LNCaP clone FGC (cell line): ENCODE results near the gene SLC43A1.

Experiments used
- DNase-seq: peaks from one replicate; pipeline ENCODE4 v3.0.0-alpha.2; 2011; ENCODE audit warnings: low read depth
- H3K4me3 ChIP-seq: 2 replicates; pipeline ENCODE4 v1.5.1; 2011; ENCODE audit warnings: mild to moderate bottlenecking, low read depth, low read length, control low read depth
- TF ChIP-seq, protein P1 (sequence below): IDR thresholded peaks from 2 replicates; pipeline ENCODE4 v1.5.1; 2012; ENCODE audit warnings: mild to moderate bottlenecking; ENCODE audit not compliant: control insufficient read depth, insufficient read depth; ENCODE audit errors: extremely low read depth

The SLC43A1 gene

DNA sequence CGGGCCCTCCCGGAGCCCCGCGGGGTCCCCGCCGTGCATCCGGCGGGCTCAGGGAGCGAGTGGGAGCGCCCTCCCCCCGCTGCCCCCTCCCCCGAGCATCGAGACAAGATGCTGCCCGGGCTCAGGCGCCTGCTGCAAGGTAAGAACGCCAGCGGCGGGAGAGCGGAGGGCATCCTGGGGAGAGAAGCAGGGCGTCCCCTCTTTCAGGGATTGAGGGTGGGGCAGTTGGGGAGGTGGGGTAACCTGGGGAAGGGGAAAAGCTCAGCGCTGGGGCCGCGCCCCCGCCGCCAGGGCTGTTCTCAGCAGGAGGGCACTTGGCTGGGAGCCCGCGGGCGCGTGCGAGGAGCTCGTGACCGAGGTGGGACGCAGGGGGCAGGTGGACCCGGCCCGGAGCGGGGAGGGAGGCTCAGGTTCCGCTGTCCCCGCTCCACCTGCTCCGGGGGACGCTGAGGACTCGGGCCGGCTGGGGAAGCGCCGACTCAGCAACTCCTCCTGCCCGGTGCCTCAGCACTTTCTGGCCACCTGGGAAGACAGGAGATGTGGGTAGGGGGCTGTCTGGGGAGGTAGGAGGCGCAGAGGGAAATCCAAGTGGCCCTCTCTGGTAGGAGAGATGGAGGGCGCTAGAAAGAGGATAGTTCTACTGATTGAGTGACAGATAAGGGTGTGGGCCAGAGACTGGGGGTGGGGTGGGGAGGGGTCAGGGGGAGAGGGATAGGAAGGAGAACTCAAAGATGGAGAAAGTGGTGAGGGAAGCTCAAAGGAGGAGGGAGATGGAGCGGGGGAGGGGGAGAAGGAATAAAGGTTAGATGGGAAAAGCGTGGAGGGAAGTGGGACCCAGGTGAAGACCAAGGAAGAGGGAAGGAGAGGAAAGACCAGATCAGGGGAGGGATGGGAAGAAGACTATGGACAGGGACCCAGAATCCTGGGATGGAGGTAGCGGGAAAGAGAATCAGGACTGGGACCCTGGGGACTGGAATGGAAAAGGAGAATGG is 54.4 kb downstream of the SLC43A1 start:
- DNase-seq, result no peak
- H3K4me3 ChIP-seq, result peak overlapping the region; percentile 70
- TF ChIP-seq, protein P1, sequence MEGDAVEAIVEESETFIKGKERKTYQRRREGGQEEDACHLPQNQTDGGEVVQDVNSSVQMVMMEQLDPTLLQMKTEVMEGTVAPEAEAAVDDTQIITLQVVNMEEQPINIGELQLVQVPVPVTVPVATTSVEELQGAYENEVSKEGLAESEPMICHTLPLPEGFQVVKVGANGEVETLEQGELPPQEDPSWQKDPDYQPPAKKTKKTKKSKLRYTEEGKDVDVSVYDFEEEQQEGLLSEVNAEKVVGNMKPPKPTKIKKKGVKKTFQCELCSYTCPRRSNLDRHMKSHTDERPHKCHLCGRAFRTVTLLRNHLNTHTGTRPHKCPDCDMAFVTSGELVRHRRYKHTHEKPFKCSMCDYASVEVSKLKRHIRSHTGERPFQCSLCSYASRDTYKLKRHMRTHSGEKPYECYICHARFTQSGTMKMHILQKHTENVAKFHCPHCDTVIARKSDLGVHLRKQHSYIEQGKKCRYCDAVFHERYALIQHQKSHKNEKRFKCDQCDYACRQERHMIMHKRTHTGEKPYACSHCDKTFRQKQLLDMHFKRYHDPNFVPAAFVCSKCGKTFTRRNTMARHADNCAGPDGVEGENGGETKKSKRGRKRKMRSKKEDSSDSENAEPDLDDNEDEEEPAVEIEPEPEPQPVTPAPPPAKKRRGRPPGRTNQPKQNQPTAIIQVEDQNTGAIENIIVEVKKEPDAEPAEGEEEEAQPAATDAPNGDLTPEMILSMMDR, result no peak

DNA sequence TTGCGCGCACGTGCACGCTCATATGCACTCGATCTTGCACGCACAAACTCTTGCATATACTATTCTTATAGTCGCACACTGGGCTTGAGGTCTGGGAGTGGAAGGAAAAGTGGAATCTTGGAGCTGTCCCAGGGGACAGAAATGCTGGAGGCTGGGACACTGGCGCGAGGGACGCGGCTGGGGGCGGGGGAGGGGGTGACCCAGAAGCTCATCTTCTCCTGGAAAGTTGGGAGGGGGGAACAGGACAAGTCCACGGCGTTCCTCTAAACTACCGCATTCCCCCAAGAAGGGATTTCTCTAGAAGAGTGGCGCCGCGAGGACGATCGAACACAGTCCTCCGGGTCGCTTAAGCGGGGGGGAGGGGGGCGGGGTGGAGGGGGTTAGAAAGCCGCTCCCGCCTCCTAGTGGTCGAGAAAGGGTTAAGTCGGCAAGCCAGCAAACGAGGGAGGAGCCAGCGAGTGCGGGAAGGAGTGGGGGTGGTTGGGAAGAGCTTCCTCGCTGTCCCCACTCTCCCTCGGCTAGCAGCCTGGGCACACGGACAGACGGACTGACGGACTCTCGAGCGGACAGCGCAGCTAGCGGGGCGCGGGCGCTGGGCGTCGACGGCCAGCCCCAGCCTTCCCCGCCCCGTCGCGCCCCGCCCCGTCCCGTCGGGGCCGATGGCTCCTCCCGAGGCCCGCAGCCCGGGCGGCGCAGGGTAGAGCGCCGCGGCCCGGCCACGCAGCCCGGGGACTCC is 55.3 kb downstream of the SLC43A1 start, which contains the start of gene RTN4RL2:
Gene RTN4RL2 (plus strand): TSS at position 507 of the 736 bp plus-strand sequence. CDS start 338 bp downstream, outside the sequence.
- DNase-seq, result no peak

DNA sequence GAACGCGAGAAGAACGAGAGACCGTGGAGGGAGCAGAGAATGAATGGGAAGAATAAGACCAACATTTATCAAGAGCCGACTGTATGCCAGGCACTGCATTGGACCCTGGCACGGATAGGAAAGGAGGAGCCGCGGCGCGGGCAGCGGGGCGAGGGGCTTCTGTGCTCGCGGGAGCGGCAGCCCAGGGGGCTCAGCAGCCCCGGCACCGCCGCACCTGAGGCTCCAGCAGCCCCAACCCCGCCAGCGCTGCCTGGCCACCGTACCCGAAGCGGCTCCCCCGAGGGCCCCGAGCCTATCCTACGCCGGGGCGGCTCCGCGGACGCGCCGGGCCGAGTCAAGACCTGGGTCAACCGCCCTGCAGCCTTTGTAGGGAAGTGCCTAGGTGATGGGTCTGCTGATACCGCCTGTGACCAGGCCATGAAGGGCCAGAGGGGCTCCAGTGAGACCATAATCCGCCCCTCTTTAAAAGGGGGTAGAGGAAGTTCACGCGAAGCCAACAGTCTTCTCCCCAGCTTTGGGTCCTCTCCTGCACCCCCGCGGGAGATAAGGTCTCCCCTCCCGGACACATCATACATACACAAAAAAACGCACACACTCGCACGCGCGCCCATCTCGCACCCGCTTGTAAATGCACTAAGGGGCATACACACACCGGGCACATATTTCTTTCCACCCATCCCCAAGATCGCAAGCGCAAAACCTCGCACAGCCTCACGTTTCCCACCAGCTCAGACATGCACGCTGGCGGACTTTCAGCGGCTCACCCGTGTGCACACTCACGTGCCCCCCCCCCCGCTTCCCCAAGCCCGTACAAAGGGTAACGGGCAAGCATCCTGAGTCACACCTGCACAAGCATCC is 56.1 kb downstream of the SLC43A1 start:
- H3K4me3 ChIP-seq, result peak overlapping the region; percentile 70
- DNase-seq, result no peak
- TF ChIP-seq, protein P1, result no peak

More for the DNA sequence above, 55.3 kb downstream of the SLC43A1 start, which contains the start of gene RTN4RL2:
- peak within 1 kb of the TSS; percentile 70 for H3K4me3 ChIP-seq
- TF ChIP-seq, protein P1, result no peak

DNA sequence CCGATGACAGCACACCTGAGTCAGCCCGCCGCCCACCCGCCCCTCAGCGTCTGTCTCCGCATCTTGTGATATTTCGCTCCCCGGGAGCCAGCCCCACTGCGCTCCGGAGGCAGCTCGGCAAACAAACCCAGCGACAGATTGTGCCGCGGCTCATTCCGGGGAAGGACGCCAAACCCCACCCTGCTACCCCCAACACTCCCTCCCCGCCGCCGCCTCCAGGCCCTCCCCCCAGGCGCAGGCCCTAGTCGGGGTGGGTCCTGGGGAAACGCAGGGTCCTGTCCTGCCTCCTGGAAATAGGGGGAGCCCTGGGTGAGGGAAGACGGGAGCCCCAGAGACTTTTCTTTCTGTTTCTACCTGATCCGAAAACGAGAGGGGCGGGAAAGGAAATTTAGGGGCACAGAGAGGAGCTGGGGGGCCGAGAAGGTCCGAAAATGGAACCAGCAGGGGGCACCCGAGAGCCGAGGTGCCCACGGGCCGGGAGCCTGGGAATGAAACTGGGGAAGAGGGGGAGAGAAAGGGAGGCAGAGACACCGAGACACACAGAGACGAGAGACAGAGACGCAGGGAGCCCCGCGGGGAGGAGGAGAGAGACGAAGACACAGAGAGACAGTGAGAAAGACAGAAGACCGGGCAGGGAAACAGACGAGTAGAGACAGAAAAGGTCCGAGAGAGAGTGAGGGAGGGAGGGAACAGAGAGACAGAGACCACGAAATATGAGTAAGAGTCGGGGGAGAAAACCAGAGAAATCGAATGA is 56.9 kb downstream of the SLC43A1 start:
- H3K4me3 ChIP-seq, result no peak overlapping the region
- TF ChIP-seq, protein P1, result peak; percentile 66
- no peak for DNase-seq

DNA sequence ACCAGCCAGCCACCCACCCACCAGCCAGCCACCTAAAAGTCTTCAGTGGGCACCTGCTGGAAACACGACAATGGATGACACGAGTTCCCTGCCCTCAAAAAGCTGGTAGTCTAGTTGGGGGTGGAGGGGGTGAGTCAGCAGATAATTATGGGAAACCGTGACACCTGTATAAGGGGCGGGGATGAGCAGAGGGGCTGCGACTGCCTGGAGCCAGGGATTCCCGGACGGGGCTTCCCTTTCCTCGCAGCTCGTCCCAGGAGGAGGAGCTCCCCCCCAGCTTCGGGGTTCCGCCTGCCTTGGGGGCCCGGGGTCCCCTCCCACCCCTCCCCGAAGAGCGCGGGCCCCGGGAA is 57.5 kb downstream of the SLC43A1 start:
- no peak overlapping the region for H3K4me3 ChIP-seq
- no peak for DNase-seq
- TF ChIP-seq, protein P1, result no peak

DNA sequence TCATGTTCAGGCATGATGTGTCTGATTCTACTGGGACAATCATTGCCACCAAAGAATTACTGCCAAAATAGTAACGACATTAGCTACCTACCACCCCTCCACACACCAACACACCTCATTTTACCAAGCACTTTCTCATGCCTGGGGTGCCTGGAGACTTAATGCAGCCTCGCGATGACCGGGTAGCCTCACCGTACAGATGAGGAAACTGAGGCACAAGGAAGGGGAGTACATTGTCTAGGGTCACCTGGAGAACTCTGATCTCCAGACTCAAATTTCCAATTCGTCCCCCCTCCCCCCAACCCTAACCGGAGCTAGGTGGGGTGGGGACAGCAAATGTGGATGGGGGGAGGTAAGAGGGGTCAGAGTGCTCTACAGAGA is 57.9 kb downstream of the SLC43A1 start:
- no peak for DNase-seq
- H3K4me3 ChIP-seq, result no peak overlapping the region
- TF ChIP-seq, protein P1, result no peak
